NOMO-1 treated with dmso at 0.1 percent for 144 hours (cell line): ENCODE data around the gene TTC12.

Experiments
- DNase-seq: peaks from one replicate; lab custom pipeline; 2025; ENCODE audit not compliant: unreplicated experiment; lab: John Stamatoyannopoulos, UW

TTC12 gene

DNA sequence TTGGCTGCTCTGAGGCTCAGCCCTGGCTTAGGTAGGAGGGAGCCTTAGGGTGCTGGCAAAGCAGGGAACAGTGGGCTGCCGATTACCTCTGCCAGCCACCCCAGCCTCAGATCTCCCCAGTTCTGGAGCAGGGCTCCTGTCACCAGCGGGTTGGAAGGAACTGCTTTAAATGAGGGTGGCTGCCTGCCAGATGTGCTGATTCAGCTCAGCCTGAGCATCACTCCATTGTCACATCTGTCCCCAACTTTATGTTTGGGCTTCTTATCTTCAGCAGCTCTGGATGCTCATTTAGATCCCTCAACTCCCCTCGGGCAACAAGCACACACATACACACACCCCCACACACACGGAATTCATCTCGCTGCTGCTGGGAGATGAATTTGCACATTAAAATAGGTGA lies 56.3 kb downstream of the TTC12 start:
- no peak for DNase-seq

GRCh38 chr11:113372309-113372708 lies 57.9 kb downstream of the TTC12 start:
- DNase-seq, result no peak

GRCh38 chr11:113373306-113373705 lies 58.9 kb downstream of the TTC12 start:
- no peak for DNase-seq

DNA sequence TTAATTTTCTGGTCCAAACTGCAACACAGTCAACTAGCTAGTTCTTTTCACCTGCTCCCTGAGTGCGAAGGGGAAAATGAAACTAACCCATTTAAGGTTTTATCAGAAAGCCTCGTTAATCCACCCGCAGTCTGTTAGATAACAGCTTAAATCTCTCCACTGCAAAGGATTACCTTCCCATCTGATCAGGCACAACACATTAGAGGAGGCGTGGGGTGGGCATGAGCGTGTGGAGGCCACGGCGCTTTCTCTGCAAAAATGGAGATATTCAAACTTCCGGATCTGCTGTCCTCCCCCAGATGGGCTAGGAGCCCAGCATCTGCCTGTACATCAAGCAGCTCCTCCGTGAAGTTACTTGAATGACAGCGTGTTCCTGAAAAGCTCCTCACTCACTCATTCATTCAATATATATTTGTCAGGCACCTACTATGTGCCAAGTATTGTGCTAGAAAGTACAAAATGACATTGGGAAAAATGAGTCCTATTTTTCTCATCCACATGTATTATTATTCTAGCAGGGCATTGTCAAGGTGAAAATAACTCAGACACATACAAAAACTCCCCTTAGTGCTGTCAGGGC lies 59.7 kb downstream of the TTC12 start:
- no peak for DNase-seq

- no peak for DNase-seq
These were observed 61.0 kb downstream of the TTC12 start for GRCh38 chr11:113375402-113375801.

DNA sequence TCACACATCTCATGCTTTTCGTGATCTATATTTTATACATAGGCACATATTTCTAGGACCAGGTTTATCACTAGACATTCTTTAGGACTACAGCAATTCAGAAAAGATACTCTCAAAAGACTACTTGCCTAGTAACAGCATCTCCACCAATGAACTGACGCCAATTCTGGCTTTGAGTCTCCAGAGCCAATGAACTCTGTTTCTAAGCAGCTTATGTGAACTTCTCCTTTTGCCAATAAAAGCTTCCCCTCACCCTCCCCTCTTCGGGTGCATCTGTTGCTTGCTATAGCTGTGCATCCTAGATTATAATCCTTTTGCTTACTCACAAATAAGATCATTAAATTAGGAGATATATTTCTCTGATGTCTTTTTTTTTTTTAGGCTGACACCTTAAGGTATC lies 61.8 kb downstream of the TTC12 start:
- DNase-seq, result no peak

- DNase-seq, result no peak
These were observed 63.5 kb downstream of the TTC12 start for GRCh38 chr11:113377681-113378412.

- no peak for DNase-seq
These were observed 64.3 kb downstream of the TTC12 start for GRCh38 chr11:113378692-113379091.

- no peak for DNase-seq
These were observed 67.7 kb downstream of the TTC12 start for GRCh38 chr11:113382121-113382520.

GRCh38 chr11:113384551-113384950 lies 70.2 kb downstream of the TTC12 start:
- no peak for DNase-seq

- DNase-seq, result no peak
These were observed 71.4 kb downstream of the TTC12 start for GRCh38 chr11:113385749-113386148.

- no peak for DNase-seq
These were observed 72.5 kb downstream of the TTC12 start for GRCh38 chr11:113386866-113387265.

- no peak for DNase-seq
These were observed 73.3 kb downstream of the TTC12 start, which contains the start of gene ANKK1 for GRCh38 chr11:113387605-113388211. ANKK1 (plus strand) TSS chr11:113387779; CDS start chr11:113387885, 106 bp downstream.

GRCh38 chr11:113389272-113389671 lies 74.9 kb downstream of the TTC12 start:
- no peak for DNase-seq

DNA sequence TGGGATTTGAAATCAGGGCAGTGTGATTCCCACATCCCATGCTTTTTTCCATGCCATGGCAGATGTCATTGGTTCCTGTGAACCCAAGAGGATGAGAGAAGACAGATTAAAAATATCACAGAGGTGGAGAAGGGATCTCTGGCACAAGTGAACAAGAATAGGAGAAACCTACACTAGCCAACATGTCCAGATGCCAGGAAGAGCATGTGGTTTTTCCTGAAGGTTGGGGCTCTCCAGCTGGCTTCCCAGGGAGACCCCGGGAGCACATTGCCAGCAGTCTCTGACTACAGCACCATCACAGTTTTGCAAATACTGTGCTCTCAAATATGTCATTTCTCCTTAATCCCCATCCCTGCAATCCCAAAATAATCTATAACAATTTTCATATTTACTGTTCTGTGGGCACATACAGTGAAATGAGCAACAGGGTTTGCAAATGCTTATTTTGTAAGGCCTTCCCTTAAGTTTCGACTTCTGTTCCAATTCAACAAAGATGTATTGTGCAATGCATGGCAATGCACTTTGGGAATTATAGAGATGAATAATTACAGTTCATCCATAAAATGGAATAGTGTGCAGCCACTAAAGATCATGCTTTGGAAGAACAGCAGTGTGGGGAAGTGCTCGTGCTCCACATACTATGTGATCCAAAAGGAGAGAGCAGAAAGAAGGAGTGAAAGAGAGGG lies 78.0 kb downstream of the TTC12 start:
- DNase-seq, result no peak

- DNase-seq, result no peak
These were observed 79.2 kb downstream of the TTC12 start for GRCh38 chr11:113393501-113393985.

GRCh38 chr11:113394919-113395318 lies 80.5 kb downstream of the TTC12 start:
- DNase-seq, result no peak

- DNase-seq, result no peak
These were observed 81.5 kb downstream of the TTC12 start for GRCh38 chr11:113395782-113396336.

DNA sequence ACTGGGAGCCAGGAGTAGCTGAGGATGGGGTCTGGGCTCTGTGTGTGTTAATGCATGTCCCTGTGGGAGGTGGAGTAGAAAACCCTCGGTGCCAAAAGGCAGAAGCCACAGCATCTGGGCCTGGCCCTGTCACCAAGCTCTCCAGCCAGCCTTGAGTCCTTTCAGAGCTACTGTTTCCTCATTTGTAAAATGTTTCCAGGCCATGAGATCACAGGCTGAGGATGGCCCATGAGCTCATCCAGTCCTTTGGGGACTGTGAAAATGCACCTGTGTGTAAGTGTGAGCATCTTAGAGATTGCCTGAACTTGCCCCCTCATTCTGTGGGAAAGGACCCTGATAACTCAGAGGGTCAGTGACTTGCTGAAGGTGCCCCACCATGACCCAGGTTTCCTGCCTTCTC lies 82.3 kb downstream of the TTC12 start:
- no peak for DNase-seq

DNA sequence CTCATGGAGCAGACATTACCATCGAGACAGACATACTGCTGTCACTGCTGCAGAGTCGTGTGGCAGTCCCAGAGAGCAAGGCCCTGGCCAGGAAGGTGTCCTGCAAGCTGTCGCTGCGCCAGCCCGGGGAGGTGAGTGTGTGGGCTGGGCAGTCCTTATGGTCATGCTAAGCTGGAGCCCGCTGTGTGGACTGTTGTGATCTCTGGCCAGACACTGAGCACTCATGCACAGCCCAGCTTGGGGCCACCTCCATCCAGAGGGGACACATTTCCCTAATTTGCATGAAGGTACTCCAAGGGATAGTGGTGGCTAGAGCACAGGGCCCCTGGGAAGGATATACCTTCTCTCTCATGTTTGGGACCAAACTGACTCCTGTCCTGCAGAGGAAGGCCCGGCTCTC lies 82.8 kb downstream of the TTC12 start:
- DNase-seq, result no peak

- DNase-seq, result no peak
These were observed 83.4 kb downstream of the TTC12 start for GRCh38 chr11:113397821-113398220.
